Sigmoid colon (tissue), 4 donors: Measurements from ENCODE around the gene TEK.

ENCODE experiments used
- EP300 ChIP-seq, 4 donors: sonication (generic); formaldehyde crosslinking; IDR thresholded peaks; one replicate each; pipeline ENCODE4 v1.6.1; 2017; ENCODE audit warnings: antibody characterized with exemption in 4 of 4
- POLR2A ChIP-seq, 2 donors: fragments of 450-650 bp; IDR thresholded peaks; one replicate each; pipeline ENCODE4 v1.6.1; 2016; ENCODE audit warnings: antibody characterized with exemption in 2 of 2, mild to moderate bottlenecking in 2 of 2, moderate library complexity in 2 of 2

DNA sequence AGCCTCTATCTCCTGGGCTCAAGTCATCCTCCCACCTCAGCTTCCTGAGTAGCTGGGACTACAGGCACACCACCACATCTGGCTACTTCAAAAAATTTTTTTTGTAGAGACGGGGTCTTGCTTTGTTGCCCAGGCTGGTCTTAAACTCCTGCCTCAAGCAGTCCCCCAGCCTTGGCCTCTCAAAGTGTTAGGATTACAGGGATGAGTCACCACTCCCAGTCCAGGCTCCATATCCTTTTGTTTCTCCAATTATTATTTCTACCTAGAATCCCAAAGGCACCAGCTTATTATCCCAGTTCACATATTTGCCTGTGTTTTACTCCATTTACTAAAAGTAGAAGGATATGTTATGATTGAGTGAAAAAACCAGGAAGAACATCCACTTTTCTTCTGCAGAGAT is 84.9 kb downstream of the TEK start:
- TF ChIP-seq EP300 (IDR thresholded peaks at IDR 0.05) (no peak), POLR2A (IDR thresholded peaks at IDR 0.05) (no peak)
